GM18867 (cell line): ENCODE data around the gene SCN5A.

ENCODE experiments used
- ATAC-seq: cut with Tn5 transposase; IDR thresholded peaks from one replicate; pipeline ENCODE4 v1.9.1; 2021; ENCODE audit warnings: mild to moderate bottlenecking, moderate library complexity; ENCODE audit not compliant: unreplicated experiment

The SCN5A gene

DNA sequence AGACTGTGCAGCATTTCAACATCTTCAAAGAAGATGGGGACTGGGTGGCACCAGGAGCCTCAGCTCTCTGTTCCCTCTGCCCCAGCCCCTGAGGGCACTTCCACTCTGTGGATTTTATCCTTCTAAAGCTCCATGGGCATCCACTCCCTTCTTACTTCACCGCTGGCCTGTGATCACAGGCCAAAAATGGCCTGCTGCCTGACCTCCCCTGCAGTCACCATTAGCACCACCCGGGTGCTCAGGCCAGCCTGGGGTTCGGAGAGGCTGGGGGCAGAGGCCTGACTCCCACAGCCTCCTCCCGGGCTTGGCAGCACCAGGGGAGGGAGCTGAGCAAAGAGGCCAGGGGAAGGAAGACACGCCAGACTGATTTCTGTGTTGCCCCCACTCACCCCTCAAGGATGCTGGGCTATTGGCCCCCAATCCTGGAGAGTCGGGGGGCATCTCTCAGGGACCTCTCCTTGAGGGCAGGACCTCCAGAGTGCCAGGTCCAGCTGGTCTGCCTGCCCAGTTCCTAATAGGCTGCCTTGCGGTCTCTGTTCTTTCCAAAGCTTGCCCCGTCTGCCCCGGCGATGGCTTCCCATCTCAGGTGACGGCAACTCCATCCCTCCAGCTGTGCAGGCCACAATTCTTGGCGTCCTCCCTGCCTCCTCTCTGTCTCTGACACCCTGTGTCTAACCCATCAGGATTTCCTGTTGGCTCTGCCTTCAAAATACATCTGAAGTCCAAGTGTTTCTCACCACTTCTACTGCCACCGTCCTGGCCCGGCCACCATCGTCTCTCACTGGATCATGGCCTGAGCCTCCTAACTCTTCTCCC lies 86.2 kb downstream of the SCN5A start:
- ATAC-seq: no peak

- no peak for ATAC-seq
These were observed 87.0 kb downstream of the SCN5A start for GRCh38 chr3:38562467-38562925.

DNA sequence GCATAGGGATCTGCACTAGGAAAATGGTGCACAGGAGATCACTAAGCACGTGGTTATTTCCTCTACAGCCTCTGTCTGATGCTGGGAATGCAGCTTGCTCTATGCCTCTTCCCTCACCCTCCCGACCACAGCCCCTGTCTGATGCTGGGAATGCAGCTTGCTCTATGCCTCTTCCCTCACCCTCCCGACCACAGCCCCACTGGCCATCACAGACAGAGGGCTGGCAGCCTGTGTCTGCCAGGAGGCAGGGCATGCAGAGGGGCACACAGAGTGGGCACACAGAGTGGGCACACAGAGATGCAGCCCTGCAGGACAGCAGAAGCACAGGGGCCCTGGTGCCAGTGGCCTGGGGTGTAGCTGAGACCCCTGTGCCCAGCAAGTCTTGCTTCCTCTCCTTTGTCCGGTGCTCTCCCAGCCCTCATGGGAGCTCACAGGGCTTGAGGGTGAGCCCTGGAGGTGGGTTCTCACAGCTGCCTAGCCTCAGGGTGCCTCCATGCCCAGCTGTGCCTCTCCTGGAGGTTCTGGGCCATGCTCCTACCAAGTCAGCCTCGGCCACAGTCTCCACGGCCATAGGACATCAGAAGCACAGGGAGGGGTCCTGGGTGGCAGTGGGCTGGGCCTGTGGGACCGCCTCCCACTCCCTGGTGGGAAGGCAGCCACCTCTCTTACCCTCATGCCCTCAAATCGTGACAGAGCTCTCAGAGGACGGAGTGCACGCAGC lies 87.6 kb downstream of the SCN5A start:
- no peak for ATAC-seq

- ATAC-seq: no peak
These were observed 88.3 kb downstream of the SCN5A start for GRCh38 chr3:38560996-38561717.

DNA sequence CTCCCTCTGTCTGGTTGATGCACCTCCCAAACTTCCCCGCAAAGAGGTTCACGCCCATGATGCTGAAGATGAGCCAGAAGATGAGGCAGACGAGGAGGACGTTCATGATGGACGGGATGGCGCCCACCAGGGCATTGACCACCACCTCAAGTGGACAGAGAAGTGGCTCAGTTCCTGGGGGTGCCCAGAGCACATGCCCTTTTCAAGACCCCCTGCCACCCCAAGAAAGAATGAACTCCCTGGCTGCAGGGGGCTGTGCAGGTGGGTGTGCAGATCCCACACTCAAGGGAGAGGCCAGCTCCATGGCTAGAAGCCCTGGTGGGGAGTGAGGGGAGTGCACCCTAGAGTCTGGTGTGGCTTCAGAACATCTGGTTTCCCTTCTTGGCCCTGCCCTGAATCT lies 89.2 kb downstream of the SCN5A start:
- no peak for ATAC-seq

GRCh38 chr3:38558864-38559263 lies 90.6 kb downstream of the SCN5A start:
- ATAC-seq: no peak

GRCh38 chr3:38556640-38557358 lies 92.7 kb downstream of the SCN5A start:
- ATAC-seq: no peak

GRCh38 chr3:38555926-38556325 lies 93.6 kb downstream of the SCN5A start:
- ATAC-seq: no peak

GRCh38 chr3:38555149-38555840 lies 94.2 kb downstream of the SCN5A start:
- ATAC-seq: no peak

DNA sequence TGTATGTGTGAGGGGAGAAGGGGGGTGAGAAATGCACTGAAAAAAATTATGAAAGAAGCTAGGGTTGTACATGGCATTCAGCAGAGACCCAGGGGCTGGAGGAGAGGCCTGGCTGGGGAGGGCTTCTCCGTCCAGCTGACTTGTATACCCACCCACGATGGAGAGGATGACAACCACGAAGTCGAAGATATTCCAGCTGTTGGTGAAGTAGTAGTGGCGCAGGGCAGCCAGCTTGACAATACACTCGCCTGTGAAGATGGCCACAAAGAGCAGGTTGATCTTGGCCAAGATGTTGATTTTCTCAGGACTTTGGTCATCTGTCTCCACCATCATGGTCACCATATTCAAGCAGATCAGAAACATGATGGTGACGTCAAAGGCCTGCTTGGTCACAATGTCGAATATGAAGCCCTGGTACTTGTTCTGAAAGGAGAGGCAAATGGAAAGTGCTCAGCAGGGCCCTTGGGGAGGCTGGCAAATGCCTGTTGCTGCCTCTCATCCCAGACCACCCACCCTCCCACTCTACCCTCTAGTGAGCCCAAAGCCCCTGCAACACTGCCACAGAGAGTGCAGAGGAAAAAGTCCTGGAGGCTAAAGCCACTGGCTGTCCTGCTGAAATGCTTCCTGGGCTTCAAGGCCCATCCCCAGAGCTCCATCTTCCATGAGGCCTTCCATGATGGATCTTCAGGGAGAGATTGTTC lies 95.2 kb downstream of the SCN5A start:
- ATAC-seq: no peak

DNA sequence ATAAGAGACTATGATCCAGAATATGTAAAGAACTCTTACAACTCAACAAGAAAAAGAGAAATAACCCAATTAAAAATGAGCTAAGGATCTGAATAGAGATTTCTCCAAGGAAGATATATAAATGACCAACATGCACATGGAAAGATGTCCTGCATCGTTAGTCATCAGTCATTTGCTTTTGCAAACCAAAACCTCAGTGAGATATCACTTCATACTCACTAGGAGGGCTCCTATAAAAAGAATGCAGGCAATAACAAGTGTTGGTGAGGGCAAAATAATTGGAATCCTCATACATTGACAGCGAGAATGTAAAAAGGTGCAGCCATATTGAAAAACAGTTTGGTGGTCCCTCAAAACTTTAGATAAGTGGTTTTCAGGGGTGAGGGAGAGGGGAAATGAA lies 96.4 kb downstream of the SCN5A start:
- ATAC-seq: no peak

- ATAC-seq: no peak
These were observed 97.1 kb downstream of the SCN5A start for GRCh38 chr3:38552364-38552763.

GRCh38 chr3:38551026-38551832 lies 98.3 kb downstream of the SCN5A start:
- no peak for ATAC-seq

DNA sequence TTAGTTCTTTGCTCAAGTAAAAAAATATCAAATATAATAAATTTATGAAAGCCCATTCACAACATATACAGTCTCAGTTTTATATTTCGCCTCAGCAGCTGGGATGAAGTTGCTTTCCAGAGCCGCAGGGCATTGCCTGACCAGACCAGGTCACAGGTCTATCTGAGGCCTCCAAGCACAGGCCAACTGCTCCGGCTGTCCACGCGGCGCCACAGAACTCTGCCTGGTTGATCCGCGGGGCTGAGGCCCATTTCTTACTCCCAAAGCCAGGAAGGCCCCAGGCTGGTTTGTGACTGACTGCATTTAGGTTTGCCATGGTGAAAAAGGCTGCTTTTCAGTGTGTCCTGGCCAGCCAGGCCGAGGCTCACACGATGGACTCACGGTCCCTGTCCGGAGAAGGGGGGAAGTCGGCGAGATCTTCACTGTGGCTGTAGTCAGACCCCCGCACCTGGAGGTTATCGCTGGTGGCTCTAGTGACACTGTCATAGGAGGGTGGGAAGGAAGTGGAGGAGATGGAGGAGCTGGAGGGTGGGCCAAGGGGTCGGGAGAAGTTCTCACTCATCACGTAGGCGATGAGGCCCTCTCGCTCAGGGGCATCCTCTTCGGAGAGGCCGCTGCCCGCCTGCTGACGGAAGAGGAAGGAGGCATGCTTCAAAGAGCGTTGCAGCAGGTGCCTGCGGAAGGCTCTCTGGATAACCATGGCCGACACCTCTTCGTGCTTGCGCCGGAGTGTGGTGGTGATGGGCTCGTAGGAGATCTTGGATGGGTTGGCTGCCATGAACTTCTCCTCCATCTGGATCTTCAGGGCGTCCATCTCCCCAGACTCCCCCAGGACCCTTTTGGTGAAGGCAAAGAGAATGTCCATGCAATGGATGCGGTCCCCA lies 99.3 kb downstream of the SCN5A start:
- no peak for ATAC-seq

GRCh38 chr3:38549486-38549885 lies 100.0 kb downstream of the SCN5A start:
- ATAC-seq: no peak

GRCh38 chr3:38549082-38549481 lies 100.4 kb downstream of the SCN5A start:
- ATAC-seq: no peak

DNA sequence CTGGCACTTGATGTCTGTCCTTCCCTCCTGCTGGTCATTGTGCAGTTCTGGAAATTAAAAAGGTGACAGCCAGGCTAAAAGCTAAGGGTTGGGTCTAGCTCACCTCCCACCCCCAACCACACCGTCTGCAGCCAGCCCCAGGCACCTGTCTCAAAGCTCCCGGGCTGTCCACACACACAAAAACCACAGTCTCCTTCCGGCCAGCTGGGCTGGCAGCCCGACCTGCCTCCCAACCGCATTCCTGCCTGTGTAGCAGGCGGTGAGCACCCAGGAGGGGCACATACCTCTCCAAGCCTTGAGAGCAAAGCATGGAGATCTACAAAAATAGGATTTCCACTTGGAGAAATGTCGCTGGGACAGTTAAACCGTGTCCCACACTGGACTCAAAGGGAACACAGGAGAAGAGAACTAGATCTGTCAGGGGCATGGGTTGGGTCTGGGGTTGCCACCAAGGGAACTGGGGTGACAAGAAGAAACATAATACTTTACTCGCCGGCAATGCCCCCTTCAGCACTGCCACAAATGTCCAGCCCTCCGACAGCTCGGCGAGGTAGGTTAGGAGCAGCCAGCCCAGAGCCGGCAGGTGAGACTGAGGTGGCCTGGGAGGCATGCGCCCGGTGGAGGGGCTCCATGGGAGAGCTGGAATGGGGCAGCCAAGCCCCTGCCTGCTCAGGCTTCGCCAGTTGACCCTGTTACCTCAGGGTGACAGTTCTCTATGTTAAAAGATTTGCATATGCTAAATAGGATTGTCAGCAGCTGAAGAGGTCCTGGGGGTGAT lies 101.1 kb downstream of the SCN5A start:
- ATAC-seq: no peak
